Measurements from ENCODE around the gene SORL1.
A peak's percentile ranks its signal among the peaks of the same experiment; 100 is the strongest.

Gene SORL1

DNA sequence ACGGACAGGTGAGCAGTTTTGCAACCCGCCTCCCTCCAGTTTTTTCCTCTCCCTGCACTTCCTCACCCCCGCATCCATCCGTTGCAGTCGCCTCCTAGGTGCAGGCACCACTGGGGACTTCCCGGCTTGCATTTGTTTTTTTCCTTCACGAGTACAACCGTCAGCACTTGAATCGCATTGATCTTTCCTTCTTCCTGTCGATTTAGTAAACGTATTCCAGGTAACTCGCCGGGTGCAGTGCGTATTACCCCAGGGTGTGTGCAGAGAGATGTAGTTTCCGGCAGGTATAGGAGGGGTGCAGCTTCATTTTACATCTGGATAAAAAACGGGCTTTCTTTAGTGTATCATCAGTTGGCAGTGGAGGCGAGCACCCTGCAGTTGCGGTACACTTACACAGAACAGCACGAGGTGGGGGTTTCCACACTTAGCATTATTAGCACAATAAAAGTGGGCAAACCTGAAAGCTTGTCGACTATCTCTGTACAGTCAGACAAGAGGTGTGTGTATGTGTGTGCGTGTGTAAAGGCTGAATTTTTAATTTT, 566 bp downstream of the SORL1 start, which contains the start of gene SORL1-AS1:
Gene SORL1-AS1, minus strand, starts transcription at position 359 of the 542 bp plus-strand sequence.
- H3K36me3 ChIP-seq (ENCODE audit: control insufficient read depth in 1 of 2, insufficient read depth in 2 of 2, low read length in 2 of 2), result no peaks in the 10 kb centered on the region
- H3K9me3 ChIP-seq (ENCODE audit: control insufficient read depth in 1 of 2, low read length in 2 of 2), result no peaks in the 10 kb centered on the region
- H3K9ac ChIP-seq (ENCODE audit: low read depth in 1 of 2, low read length in 2 of 2), result peak within 1 kb of the TSS; percentile 71 to 75
- H3K4me3 ChIP-seq (ENCODE audit: low read depth in 1 of 2, low read length in 2 of 2), result peak within 1 kb of the TSS; percentile 79 to 88
- peaks cover 29 to 42% of the 10 kb centered on the region in 2 donors for H3K4me1 ChIP-seq (ENCODE audit: control insufficient read depth in 1 of 2, insufficient read depth in 2 of 2, low read length in 2 of 2)
- peak within 1 kb of the TSS; percentile 59 for H3K27ac ChIP-seq (ENCODE audit: low read depth, low read length)
- no peaks in the 10 kb centered on the region for H3K27me3 ChIP-seq (ENCODE audit: control insufficient read depth in 1 of 2, insufficient read depth in 2 of 2, low read length in 2 of 2)

DNA sequence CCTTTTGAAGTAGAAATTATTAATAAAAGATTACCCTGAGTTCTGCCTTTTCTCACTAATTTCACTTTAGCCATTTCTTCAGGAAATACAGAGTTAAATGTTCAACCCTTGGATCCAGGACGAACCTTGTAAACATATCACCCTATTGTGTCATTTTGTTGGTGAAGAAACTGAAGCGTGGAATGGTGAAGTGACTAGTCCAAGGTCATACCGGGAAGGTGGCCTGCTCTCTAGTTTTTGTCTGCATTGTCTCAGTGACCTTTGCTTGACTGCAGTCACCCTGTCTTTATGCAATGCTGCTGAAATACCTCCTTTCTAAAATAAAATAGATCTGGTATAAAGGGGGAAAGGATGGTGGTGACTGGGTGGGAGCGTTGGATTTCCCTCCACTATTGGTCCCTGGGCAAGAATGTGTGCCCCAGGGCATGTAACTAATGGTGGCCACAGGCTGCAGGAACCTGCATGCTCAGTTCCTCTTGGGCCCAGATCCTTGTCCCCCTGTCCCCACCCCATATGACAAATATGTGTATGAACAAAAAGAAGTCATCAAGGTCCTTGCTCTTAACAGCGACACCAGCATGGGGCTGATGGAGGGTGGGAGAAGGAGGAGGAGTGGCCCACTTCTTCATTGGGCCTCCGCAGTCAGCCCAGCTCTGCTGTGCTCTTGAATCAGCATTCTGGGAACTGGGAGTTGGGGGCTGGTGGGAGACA, 1.6 kb downstream of the SORL1 start:
- no peaks in the 10 kb centered on the region for H3K27me3 ChIP-seq (ENCODE audit: control insufficient read depth in 1 of 2, insufficient read depth in 2 of 2, low read length in 2 of 2)
- H3K4me1 ChIP-seq (ENCODE audit: control insufficient read depth in 1 of 2, insufficient read depth in 2 of 2, low read length in 2 of 2), result peaks cover 29 to 42% of the 10 kb centered on the region in 2 donors
- H3K4me3 ChIP-seq (ENCODE audit: low read depth in 1 of 2, low read length in 2 of 2), result peak overlapping the region; percentile 79 to 88
- no peak overlapping the region for H3K27ac ChIP-seq (ENCODE audit: low read depth, low read length)
- no peaks in the 10 kb centered on the region for H3K36me3 ChIP-seq (ENCODE audit: control insufficient read depth in 1 of 2, insufficient read depth in 2 of 2, low read length in 2 of 2)
- H3K9ac ChIP-seq (ENCODE audit: low read depth in 1 of 2, low read length in 2 of 2), result peak overlapping the region; percentile 5 to 71
- H3K9me3 ChIP-seq (ENCODE audit: control insufficient read depth in 1 of 2, low read length in 2 of 2), result no peaks in the 10 kb centered on the region

GRCh38 chr11:121455115-121455514, 3.0 kb downstream of the SORL1 start:
- Histone ChIP-seq H3K4me3 (ENCODE audit: low read depth in 1 of 2, low read length in 2 of 2) (no peak overlapping the region), H3K27ac (ENCODE audit: low read depth, low read length) (no peak overlapping the region), H3K4me1 (ENCODE audit: control insufficient read depth in 1 of 2, insufficient read depth in 2 of 2, low read length in 2 of 2) (peaks cover 25 to 37% of the 10 kb centered on the region in 2 donors), H3K36me3 (ENCODE audit: control insufficient read depth in 1 of 2, insufficient read depth in 2 of 2, low read length in 2 of 2) (no peaks in the 10 kb centered on the region), H3K27me3 (ENCODE audit: control insufficient read depth in 1 of 2, insufficient read depth in 2 of 2, low read length in 2 of 2) (no peaks in the 10 kb centered on the region), H3K9ac (ENCODE audit: low read depth in 1 of 2, low read length in 2 of 2) (no peak overlapping the region), H3K9me3 (ENCODE audit: control insufficient read depth in 1 of 2, low read length in 2 of 2) (no peaks in the 10 kb centered on the region)

DNA sequence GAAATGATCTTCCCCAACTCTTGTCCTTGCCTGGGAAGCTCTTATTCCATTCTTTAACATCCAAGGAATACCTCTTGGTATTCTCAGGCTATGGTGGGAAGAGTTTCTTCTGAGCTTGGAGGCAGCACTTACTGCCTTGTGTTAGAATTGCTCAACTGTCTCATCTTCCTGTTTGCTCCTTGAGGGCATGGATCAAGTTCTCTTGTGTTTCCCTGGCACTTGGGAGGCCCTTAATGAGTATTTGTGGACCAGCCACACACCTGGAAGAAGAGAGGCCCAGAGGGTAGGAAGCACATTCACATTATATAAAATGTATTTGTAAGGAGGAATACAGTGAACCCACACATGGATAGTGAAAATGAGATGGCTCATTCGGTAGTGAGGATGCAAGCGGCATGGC, 4.0 kb downstream of the SORL1 start:
- H3K4me3 ChIP-seq (ENCODE audit: low read depth in 1 of 2, low read length in 2 of 2), result no peak overlapping the region
- H3K9ac ChIP-seq (ENCODE audit: low read depth in 1 of 2, low read length in 2 of 2), result no peak overlapping the region
- H3K9me3 ChIP-seq (ENCODE audit: control insufficient read depth in 1 of 2, low read length in 2 of 2), result no peaks in the 10 kb centered on the region
- no peak overlapping the region for H3K27ac ChIP-seq (ENCODE audit: low read depth, low read length)
- no peaks in the 10 kb centered on the region for H3K36me3 ChIP-seq (ENCODE audit: control insufficient read depth in 1 of 2, insufficient read depth in 2 of 2, low read length in 2 of 2)
- H3K4me1 ChIP-seq (ENCODE audit: control insufficient read depth in 1 of 2, insufficient read depth in 2 of 2, low read length in 2 of 2), result peaks cover 18 to 28% of the 10 kb centered on the region in 2 donors
- no peaks in the 10 kb centered on the region for H3K27me3 ChIP-seq (ENCODE audit: control insufficient read depth in 1 of 2, insufficient read depth in 2 of 2, low read length in 2 of 2)

DNA sequence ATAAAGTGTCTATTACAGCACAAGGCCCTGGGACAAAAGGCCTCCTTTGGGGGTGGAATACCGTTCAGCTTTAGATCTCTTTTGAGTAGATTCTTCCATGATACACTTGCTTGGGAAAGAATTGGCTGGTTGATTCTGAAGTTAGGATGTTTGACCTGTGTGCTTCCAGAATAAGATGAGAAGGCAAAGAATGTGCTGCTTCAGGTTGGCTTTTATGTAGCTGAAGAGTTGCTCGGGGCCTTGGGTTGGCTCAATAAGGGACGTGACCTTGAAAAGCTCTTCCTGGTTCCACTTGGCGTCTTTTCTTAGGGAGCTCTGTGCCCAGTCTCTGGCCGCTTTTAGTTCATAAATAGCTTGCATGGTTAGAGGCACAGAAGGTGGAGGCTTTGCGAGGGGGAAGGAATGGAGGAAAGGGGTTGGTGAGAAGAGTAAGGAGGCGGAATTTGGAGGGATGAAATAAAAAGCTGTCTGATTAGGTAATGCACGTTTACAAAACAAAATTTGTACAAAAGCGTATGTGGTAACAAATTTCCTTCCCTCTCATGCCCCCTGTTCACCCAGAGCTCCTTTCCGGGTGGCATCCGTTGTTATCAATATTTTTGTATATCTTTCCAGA, 4.8 kb downstream of the SORL1 start:
- no peaks in the 10 kb centered on the region for H3K36me3 ChIP-seq (ENCODE audit: control insufficient read depth in 1 of 2, insufficient read depth in 2 of 2, low read length in 2 of 2)
- no peaks in the 10 kb centered on the region for H3K9me3 ChIP-seq (ENCODE audit: control insufficient read depth in 1 of 2, low read length in 2 of 2)
- no peak overlapping the region for H3K4me3 ChIP-seq (ENCODE audit: low read depth in 1 of 2, low read length in 2 of 2)
- H3K9ac ChIP-seq (ENCODE audit: low read depth in 1 of 2, low read length in 2 of 2), result no peak overlapping the region
- no peaks in the 10 kb centered on the region for H3K27me3 ChIP-seq (ENCODE audit: control insufficient read depth in 1 of 2, insufficient read depth in 2 of 2, low read length in 2 of 2)
- no peak overlapping the region for H3K27ac ChIP-seq (ENCODE audit: low read depth, low read length)
- H3K4me1 ChIP-seq (ENCODE audit: control insufficient read depth in 1 of 2, insufficient read depth in 2 of 2, low read length in 2 of 2), result peaks cover 13 to 24% of the 10 kb centered on the region in 2 donors

DNA sequence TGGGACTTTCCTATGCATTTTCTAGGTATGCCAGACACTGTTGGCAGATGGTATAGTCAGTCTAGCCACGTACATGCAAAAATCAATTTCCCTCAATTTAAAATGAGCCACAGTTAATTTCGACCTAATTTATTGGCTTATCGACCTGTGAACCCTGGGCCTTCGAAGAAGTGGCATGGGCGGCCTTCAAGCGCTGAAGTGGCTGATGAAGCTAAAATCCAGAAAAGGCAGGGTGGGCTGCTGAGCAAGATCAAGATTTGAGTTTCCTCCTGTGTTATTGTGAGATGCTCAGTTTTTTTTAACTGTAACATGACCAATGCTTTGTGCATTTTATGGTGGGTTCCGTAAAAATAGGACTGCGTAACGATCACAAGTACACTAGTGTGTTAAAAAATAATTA, 6.4 kb downstream of the SORL1 start:
- Histone ChIP-seq H3K27me3 (ENCODE audit: control insufficient read depth in 1 of 2, insufficient read depth in 2 of 2, low read length in 2 of 2) (no peaks in the 10 kb centered on the region), H3K4me1 (ENCODE audit: control insufficient read depth in 1 of 2, insufficient read depth in 2 of 2, low read length in 2 of 2) (peaks cover 13 to 24% of the 10 kb centered on the region in 2 donors), H3K27ac (ENCODE audit: low read depth, low read length) (no peak overlapping the region), H3K4me3 (ENCODE audit: low read depth in 1 of 2, low read length in 2 of 2) (no peak overlapping the region), H3K36me3 (ENCODE audit: control insufficient read depth in 1 of 2, insufficient read depth in 2 of 2, low read length in 2 of 2) (no peaks in the 10 kb centered on the region), H3K9me3 (ENCODE audit: control insufficient read depth in 1 of 2, low read length in 2 of 2) (no peaks in the 10 kb centered on the region), H3K9ac (ENCODE audit: low read depth in 1 of 2, low read length in 2 of 2) (no peak overlapping the region)

DNA sequence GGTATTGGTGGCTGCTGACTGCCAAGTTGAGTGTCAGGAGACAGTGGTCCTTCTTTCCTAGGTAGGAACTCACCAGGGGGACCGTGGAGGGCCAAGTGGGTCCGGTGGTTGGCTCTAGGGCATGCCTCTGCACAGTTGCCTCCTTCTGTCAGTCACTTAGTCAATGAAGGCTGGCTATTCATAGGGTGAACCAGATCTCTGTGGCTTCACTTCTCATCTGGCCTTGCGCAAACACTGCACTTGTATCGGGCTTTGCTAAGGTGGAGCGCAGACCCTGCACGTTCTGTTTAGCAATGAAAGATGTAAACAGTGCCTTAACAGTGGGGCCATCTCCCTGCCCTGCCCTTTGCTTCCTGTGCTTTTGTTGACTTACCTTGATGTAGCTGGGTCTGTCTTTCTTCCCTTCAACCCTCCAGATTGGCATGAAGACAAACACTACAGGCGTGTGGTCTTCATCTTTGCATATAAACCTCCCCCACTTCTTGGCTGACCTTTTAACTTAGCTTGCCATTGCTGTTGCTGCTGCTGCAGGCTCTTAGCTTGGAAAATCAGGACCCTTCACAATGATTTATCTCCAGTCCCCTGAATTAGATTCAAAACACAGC, 7.4 kb downstream of the SORL1 start:
- Histone ChIP-seq H3K9ac (ENCODE audit: low read depth in 1 of 2, low read length in 2 of 2) (no peak overlapping the region), H3K36me3 (ENCODE audit: control insufficient read depth in 1 of 2, insufficient read depth in 2 of 2, low read length in 2 of 2) (no peaks in the 10 kb centered on the region), H3K9me3 (ENCODE audit: control insufficient read depth in 1 of 2, low read length in 2 of 2) (no peaks in the 10 kb centered on the region), H3K4me3 (ENCODE audit: low read depth in 1 of 2, low read length in 2 of 2) (no peak overlapping the region), H3K27me3 (ENCODE audit: control insufficient read depth in 1 of 2, insufficient read depth in 2 of 2, low read length in 2 of 2) (no peaks in the 10 kb centered on the region), H3K27ac (ENCODE audit: low read depth, low read length) (no peak overlapping the region), H3K4me1 (ENCODE audit: control insufficient read depth in 1 of 2, insufficient read depth in 2 of 2, low read length in 2 of 2) (peaks cover 4 to 21% of the 10 kb centered on the region in 2 donors)

- H3K27ac ChIP-seq (ENCODE audit: low read depth, low read length), result no peak overlapping the region
- no peaks in the 10 kb centered on the region for H3K27me3 ChIP-seq (ENCODE audit: control insufficient read depth in 1 of 2, insufficient read depth in 2 of 2, low read length in 2 of 2)
- H3K4me3 ChIP-seq (ENCODE audit: low read depth in 1 of 2, low read length in 2 of 2), result no peak overlapping the region
- H3K9me3 ChIP-seq (ENCODE audit: control insufficient read depth in 1 of 2, low read length in 2 of 2), result no peaks in the 10 kb centered on the region
- peaks cover 9 to 28% of the 10 kb centered on the region in 2 donors for H3K4me1 ChIP-seq (ENCODE audit: control insufficient read depth in 1 of 2, insufficient read depth in 2 of 2, low read length in 2 of 2)
- H3K9ac ChIP-seq (ENCODE audit: low read depth in 1 of 2, low read length in 2 of 2), result no peak overlapping the region
- no peaks in the 10 kb centered on the region for H3K36me3 ChIP-seq (ENCODE audit: control insufficient read depth in 1 of 2, insufficient read depth in 2 of 2, low read length in 2 of 2)
Observed at GRCh38 chr11:121460941-121461514, 8.9 kb downstream of the SORL1 start.

- H3K9ac ChIP-seq (ENCODE audit: low read depth in 1 of 2, low read length in 2 of 2), result no peak overlapping the region
- no peaks in the 10 kb centered on the region for H3K36me3 ChIP-seq (ENCODE audit: control insufficient read depth in 1 of 2, insufficient read depth in 2 of 2, low read length in 2 of 2)
- H3K4me3 ChIP-seq (ENCODE audit: low read depth in 1 of 2, low read length in 2 of 2), result no peak overlapping the region
- peaks cover 16 to 32% of the 10 kb centered on the region in 2 donors for H3K4me1 ChIP-seq (ENCODE audit: control insufficient read depth in 1 of 2, insufficient read depth in 2 of 2, low read length in 2 of 2)
- no peaks in the 10 kb centered on the region for H3K27me3 ChIP-seq (ENCODE audit: control insufficient read depth in 1 of 2, insufficient read depth in 2 of 2, low read length in 2 of 2)
- H3K27ac ChIP-seq (ENCODE audit: low read depth, low read length), result no peak overlapping the region
- no peaks in the 10 kb centered on the region for H3K9me3 ChIP-seq (ENCODE audit: control insufficient read depth in 1 of 2, low read length in 2 of 2)
Observed at GRCh38 chr11:121461843-121462242, 9.7 kb downstream of the SORL1 start.

Measured in duodenal mucosa (tissue), 2 donors.